Measurements from ENCODE around the gene WWOX. TPM values are rescaled to one million over a fixed set of nuclear protein-coding genes. Genes with fewer than 3 reads are reported as not detected.

Gene WWOX
- total RNA-seq, 2 donors from 2014 or later, result 33.8 to 82.5 TPM

DNA sequence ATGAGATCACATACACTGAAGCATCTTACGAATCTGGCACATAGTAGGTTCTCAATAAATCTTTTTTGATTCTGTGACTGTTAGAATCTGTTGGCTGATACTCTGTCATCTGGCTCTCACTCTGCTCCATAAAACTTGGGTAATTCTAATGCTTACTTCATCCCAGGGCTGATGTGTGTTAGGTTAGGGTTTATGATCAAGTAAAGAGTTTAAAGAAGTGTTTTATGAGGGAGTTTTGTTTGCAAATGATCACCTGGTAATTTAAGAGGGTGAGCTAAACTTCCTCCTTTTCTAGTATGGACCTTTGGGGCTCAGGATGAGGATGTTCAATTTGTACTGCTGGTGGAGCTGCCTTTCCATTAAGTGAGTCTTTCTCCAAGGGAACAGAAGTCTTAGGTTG is 364.1 kb downstream of the WWOX start:
- no peaks in the 10 kb centered on the region for H3K36me3 ChIP-seq
- peaks cover 0 to 22% of the 10 kb centered on the region in 2 donors for H3K4me1 ChIP-seq (ENCODE audit: control insufficient read depth in 1 of 2, low read depth in 2 of 2)
- H3K27ac ChIP-seq, result no peak overlapping the region
- H3K27me3 ChIP-seq (replicated peaks; ENCODE audit: insufficient read depth), result no peaks in the 10 kb centered on the region
- ATAC-seq (ENCODE audit: insufficient number of reproducible peaks, low FRiP score, low read depth), result no peak
- no peak overlapping the region for H3K4me3 ChIP-seq
- no peak for DNase-seq (ENCODE audit: low spot score)
- TF ChIP-seq CTCF (IDR thresholded peaks at IDR 0.05), result no peak
- no peaks in the 10 kb centered on the region for H3K9me3 ChIP-seq

GRCh38 chr16:78464833-78465232 is 365.4 kb downstream of the WWOX start:
- Histone ChIP-seq H3K36me3 (no peaks in the 10 kb centered on the region), H3K27ac (no peak overlapping the region), H3K9me3 (no peaks in the 10 kb centered on the region), H3K4me1 (ENCODE audit: control insufficient read depth in 1 of 2, low read depth in 2 of 2) (peaks cover 0 to 22% of the 10 kb centered on the region in 2 donors), H3K27me3 (replicated peaks; ENCODE audit: insufficient read depth) (no peaks in the 10 kb centered on the region), H3K4me3 (no peak overlapping the region)
- no peak for ATAC-seq (ENCODE audit: insufficient number of reproducible peaks, low FRiP score, low read depth)
- no peak for DNase-seq (ENCODE audit: low spot score)
- no peak for TF ChIP-seq CTCF (IDR thresholded peaks at IDR 0.05)

GRCh38 chr16:78465730-78466129 is 366.3 kb downstream of the WWOX start:
- no peak for TF ChIP-seq CTCF (IDR thresholded peaks at IDR 0.05)
- Histone ChIP-seq H3K36me3 (no peaks in the 10 kb centered on the region), H3K4me1 (ENCODE audit: control insufficient read depth in 1 of 2, low read depth in 2 of 2) (peaks cover 0 to 17% of the 10 kb centered on the region in 2 donors), H3K27ac (no peak overlapping the region), H3K27me3 (replicated peaks; ENCODE audit: insufficient read depth) (no peaks in the 10 kb centered on the region), H3K4me3 (no peak overlapping the region), H3K9me3 (no peaks in the 10 kb centered on the region)
- DNase-seq (ENCODE audit: low spot score) (no peak), ATAC-seq (ENCODE audit: insufficient number of reproducible peaks, low FRiP score, low read depth) (no peak)

- no peaks in the 10 kb centered on the region for H3K27me3 ChIP-seq (replicated peaks; ENCODE audit: insufficient read depth)
- no peak for ATAC-seq (ENCODE audit: insufficient number of reproducible peaks, low FRiP score, low read depth)
- no peak for TF ChIP-seq CTCF (IDR thresholded peaks at IDR 0.05)
- H3K27ac ChIP-seq, result no peak overlapping the region
- no peaks in the 10 kb centered on the region for H3K36me3 ChIP-seq
- no peaks in the 10 kb centered on the region for H3K9me3 ChIP-seq
- H3K4me3 ChIP-seq, result no peak overlapping the region
- DNase-seq (ENCODE audit: low spot score), result no peak
- H3K4me1 ChIP-seq (ENCODE audit: control insufficient read depth in 1 of 2, low read depth in 2 of 2), result no peaks in the 10 kb centered on the region
These were observed 370.3 kb downstream of the WWOX start for GRCh38 chr16:78469787-78470186.

- Histone ChIP-seq H3K27ac (no peak overlapping the region), H3K4me1 (ENCODE audit: control insufficient read depth in 1 of 2, low read depth in 2 of 2) (no peaks in the 10 kb centered on the region), H3K27me3 (replicated peaks; ENCODE audit: insufficient read depth) (no peaks in the 10 kb centered on the region), H3K36me3 (no peaks in the 10 kb centered on the region), H3K9me3 (no peaks in the 10 kb centered on the region), H3K4me3 (no peak overlapping the region)
- ATAC-seq (ENCODE audit: insufficient number of reproducible peaks, low FRiP score, low read depth) (no peak), DNase-seq (ENCODE audit: low spot score) (no peak)
- no peak for TF ChIP-seq CTCF (IDR thresholded peaks at IDR 0.05)
These were observed 373.7 kb downstream of the WWOX start for GRCh38 chr16:78473031-78473699.
